ENCODE results near the gene HSPA1A. TPM values are rescaled to one million over a fixed set of nuclear protein-coding genes. Genes with fewer than 3 reads are reported as not detected.
A peak's percentile ranks its signal among the peaks of the same experiment; 100 is the strongest.
"Not testable (repeated sequence)": the region's sequence is repeated elsewhere in the genome, so short reads cannot be mapped to it uniquely, and the experiment has no call there.

HSPA1A gene
- total and polyA plus RNA-seq, 8 donors, result 18.2 to 195 (median 44.4) TPM

DNA sequence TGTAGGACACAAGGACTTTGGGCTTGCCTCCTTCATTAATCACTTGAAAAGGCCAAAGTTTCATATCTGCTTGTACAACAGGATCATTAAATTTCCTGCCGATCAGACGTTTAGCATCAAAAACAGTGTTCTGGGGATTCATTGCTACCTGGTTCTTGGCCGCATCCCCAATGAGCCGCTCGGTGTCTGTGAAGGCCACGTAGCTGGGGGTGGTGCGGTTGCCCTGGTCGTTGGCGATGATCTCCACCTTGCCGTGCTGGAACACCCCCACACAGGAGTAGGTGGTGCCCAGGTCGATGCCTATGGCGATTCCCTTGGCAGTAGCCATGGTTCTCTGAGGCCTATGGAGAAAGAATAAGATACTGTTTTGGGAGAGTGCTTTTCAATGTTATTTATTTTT, 3.7 kb upstream of the HSPA1A start:
- Histone ChIP-seq H3K9me3 (no peaks in the 10 kb centered on the region), H3K27ac (no peak overlapping the region), H3K4me3 (no peak overlapping the region), H3K36me3 (no peaks in the 10 kb centered on the region), H3K4me1 (peaks cover 6 to 11% (median 6%) of the 10 kb centered on the region in 3 donors), H3K27me3 (no peaks in the 10 kb centered on the region)
- TF ChIP-seq CTCF (IDR thresholded peaks at IDR 0.05), result no peak
- FAIRE-seq, result no peak
- 85 to 87% methylated on average over 12 of the region's 12 CpGs for WGBS, 2 donors
- ATAC-seq, result no peak
- DNase-seq, result peak in 1 of 6 donors; percentile 22
- intact Hi-C loops (cut with DNase I), result no loop called here

DNA sequence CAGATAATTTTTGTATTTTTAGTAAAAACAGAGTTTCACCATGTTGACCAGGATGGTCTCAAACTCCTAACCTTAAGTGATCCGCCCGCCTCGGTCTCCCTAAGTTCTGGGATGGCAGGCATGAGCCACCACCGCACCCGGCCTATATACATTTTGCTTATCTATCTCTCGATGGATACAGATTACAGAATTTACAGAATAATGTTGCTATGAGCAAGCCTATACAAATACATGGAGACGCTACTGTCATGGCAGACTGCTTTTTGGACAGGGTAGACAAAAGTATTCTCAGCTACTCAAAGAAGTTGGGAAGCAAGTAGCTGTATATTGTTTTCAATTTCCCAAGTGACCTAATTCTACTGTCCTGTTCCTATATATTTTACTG, 1.9 kb upstream of the HSPA1A start:
- Histone ChIP-seq H3K4me1 (peaks cover 0 to 14% (median 6%) of the 10 kb centered on the region in 3 donors), H3K27ac (peak overlapping the region; percentile 33 to 100 (median 88)), H3K4me3 (no peak overlapping the region), H3K27me3 (no peaks in the 10 kb centered on the region), H3K36me3 (no peaks in the 10 kb centered on the region), H3K9me3 (no peaks in the 10 kb centered on the region)
- intact Hi-C loops (cut with DNase I), result no loop called here
- ATAC-seq (no peak), DNase-seq (no peak), FAIRE-seq (no peak)
- TF ChIP-seq CTCF (IDR thresholded peaks at IDR 0.05), result no peak
- 90 to 92% methylated on average over 7 of the region's 7 CpGs for WGBS, 2 donors

DNA sequence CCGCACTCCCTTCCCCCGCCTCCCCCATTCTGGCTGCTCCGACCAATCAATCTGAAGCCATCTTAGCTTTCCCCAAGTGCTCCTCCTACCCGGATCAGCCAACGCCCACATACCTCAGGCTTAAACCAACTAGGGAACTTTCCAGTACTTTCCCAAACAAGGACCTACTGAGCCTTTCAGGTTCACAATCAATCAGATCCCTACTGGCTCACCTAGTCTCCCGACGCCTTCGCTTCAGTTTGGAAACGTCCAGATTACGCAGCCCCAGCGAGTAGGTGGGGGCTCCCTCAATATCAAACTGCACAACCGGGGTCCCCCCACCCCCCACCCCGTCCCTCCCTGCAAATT, 692 bp upstream of the HSPA1A start:
- DNase-seq, result peak in 5 of 6 donors; percentile 93 to 97 (median 95)
- no peak for FAIRE-seq
- Histone ChIP-seq H3K9me3 (no peaks in the 10 kb centered on the region), H3K36me3 (no peaks in the 10 kb centered on the region), H3K4me3 (peak overlapping the region in 3 of 4 donors; percentile 8 to 44 (median 43)), H3K4me1 (peaks cover 0 to 18% (median 16%) of the 10 kb centered on the region in 3 donors), H3K27me3 (no peaks in the 10 kb centered on the region), H3K27ac (peak overlapping the region; percentile 78 to 100 (median 94))
- ATAC-seq, result peak; percentile 23 to 85 (median 65)
- intact Hi-C loops (cut with DNase I), result no loop called here
- TF ChIP-seq CTCF (IDR thresholded peaks at IDR 0.05), result no peak
- 0% methylated on average over 13 of the region's 13 CpGs for WGBS, 2 donors

DNA sequence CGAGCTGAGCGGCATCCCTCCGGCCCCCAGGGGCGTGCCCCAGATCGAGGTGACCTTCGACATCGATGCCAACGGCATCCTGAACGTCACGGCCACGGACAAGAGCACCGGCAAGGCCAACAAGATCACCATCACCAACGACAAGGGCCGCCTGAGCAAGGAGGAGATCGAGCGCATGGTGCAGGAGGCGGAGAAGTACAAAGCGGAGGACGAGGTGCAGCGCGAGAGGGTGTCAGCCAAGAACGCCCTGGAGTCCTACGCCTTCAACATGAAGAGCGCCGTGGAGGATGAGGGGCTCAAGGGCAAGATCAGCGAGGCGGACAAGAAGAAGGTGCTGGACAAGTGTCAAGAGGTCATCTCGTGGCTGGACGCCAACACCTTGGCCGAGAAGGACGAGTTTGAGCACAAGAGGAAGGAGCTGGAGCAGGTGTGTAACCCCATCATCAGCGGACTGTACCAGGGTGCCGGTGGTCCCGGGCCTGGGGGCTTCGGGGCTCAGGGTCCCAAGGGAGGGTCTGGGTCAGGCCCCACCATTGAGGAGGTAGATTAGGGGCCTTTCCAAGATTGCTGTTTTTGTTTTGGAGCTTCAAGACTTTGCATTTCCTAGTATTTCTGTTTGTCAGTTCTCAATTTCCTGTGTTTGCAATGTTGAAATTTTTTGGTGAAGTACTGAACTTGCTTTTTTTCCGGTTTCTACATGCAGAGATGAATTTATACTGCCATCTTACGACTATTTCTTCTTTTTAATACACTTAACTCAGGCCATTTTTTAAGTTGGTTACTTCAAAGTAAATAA, 2.0 kb downstream of the HSPA1A start:
- DNase-seq (peak in 1 of 6 donors; percentile 89), ATAC-seq (peak in 2 of 4 donors; percentile 6 to 7)
- peaks cover 12 to 26% (median 22%) of the 10 kb centered on the region in 3 donors for H3K4me1 ChIP-seq
- H3K27ac ChIP-seq, result peak overlapping the region in 2 of 4 donors; percentile 64
- FAIRE-seq; H3K36me3 ChIP-seq; H3K27me3 ChIP-seq; intact Hi-C loops (cut with DNase I); H3K9me3 ChIP-seq: not testable (repeated sequence)
- H3K4me3 ChIP-seq, result peak overlapping the region in 3 of 4 donors; percentile 9 to 44 (median 24)
- 26 to 57% methylated on average over 14 to 15 of the region's 37 CpGs for WGBS, 2 donors

- DNase-seq, result peak in 2 of 6 donors; percentile 45 to 87
- 48 to 57% methylated on average over 8 of the region's 8 CpGs for WGBS, 2 donors
- H3K9me3 ChIP-seq; H3K36me3 ChIP-seq; ATAC-seq; intact Hi-C loops (cut with DNase I); FAIRE-seq; H3K27me3 ChIP-seq: not testable (repeated sequence)
- Histone ChIP-seq H3K4me1 (peaks cover 19 to 30% (median 23%) of the 10 kb centered on the region in 3 donors), H3K4me3 (peak overlapping the region in 3 of 4 donors; percentile 9 to 44 (median 24)), H3K27ac (peak overlapping the region in 2 of 4 donors; percentile 15 to 64)
These were observed 2.7 kb downstream of the HSPA1A start for GRCh38 chr6:31817929-31818511.

Data from pancreas (tissue), 10 donors.